LHCN-M2 (cell line): ENCODE measurements around the gene MPL. TPM values are rescaled to one million over a fixed set of nuclear protein-coding genes. Genes with fewer than 3 reads are reported as not detected.

Experiments used
- DNase-seq: peaks from one replicate; pipeline ENCODE4 v3.0.0-alpha.2; 2012; ENCODE audit warnings: low read depth
- total RNA-seq: library from RNA; depleted of rRNA; stranded (reverse); fragments of >200 nt; gene quantifications from 2 replicates; pipeline ENCODE4 v1.2.3, GENCODE V29; 2014

MPL gene
- total RNA-seq, 1 experiment from 2014 or later = not detected

- no peak for DNase-seq
These were observed 31.5 kb upstream of the MPL start for GRCh38 chr1:43305926-43306687.

GRCh38 chr1:43306688-43307457, 30.7 kb upstream of the MPL start:
- no peak for DNase-seq

GRCh38 chr1:43307458-43308158, 30.0 kb upstream of the MPL start:
- DNase-seq = no peak

DNA sequence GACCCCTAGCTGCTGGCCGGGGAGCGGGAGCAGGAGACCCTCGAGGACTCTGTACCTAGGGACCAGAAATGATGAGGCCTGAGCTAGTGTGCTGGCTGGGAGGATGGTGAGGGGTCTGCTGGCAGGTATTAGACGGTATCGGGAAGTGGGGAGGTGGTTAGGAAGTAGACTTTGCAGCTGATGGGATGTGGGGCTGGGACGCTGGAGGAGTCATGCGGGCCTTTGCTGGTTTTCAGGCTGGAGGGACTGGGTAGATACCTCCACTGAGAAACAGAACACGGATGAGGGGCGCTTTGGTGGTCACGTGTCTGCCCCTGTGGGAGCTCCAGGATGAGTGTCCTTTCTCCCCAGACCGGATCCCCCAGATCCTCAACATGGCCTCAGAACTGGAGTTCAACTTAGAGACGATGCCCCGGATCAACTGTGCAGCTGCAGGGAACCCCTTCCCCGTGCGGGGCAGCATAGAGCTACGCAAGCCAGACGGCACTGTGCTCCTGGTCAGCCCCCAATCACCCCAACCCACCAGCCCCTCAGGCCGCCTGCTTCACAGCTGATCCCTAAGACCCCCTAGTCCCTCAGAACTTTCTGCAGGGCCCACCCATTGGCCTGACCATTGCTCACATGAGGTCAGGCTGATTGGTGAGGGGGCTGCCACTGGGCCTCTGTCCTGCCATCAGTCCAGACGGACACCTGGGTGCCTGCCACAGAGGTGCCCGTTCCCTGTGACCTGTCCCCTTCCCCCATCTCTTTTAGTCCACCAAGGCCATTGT, 28.8 kb upstream of the MPL start:
- no peak for DNase-seq

DNA sequence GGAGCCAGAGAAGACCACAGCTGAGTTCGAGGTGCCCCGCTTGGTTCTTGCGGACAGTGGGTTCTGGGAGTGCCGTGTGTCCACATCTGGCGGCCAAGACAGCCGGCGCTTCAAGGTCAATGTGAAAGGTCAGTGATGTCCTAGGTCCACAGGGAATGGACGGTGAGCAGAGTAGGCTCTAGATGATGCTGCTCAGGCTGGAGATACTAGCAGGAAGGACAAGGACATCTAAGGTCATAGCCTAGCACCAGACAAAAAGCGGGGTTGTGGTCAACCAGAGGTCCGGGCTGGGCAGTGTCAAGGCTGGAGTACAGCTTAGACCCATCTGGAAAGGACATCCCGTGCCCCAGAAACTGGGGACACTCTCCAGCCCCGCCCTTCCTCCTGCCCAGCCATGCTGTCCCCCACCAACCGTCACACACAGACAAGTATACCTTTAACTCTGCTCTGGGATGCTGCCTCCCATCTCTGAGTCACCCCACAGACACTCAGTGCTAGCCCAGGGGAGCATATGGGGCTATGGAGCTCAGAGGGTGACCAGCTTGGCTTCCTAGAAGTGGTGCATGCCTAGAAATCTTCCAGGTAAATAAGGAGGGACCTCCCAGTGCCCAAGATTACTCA, 28.1 kb upstream of the MPL start:
- DNase-seq = no peak

DNA sequence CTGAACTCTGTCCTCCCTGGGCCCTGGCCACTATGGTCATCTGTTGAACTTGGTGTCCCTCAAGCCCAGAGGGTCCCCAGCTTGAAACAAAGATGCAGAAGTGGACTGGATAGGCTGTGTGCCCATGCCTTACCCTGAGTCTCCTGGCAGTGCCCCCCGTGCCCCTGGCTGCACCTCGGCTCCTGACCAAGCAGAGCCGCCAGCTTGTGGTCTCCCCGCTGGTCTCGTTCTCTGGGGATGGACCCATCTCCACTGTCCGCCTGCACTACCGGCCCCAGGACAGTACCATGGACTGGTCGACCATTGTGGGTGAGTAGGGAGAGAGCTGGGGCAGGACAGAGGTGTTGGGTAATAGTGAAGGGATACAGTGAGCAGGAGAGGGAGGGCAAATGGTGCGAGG, 26.1 kb upstream of the MPL start:
- DNase-seq = no peak

DNA sequence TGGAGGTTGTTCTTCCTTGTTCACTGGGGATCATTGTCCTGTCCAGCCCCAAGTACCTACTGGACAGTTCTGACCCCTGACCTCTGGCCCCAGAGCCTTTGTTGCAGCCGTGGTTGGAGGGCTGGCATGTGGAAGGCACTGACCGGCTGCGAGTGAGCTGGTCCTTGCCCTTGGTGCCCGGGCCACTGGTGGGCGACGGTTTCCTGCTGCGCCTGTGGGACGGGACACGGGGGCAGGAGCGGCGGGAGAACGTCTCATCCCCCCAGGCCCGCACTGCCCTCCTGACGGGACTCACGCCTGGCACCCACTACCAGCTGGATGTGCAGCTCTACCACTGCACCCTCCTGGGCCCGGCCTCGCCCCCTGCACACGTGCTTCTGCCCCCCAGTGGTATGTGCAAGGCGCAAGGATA, 25.4 kb upstream of the MPL start:
- no peak for DNase-seq

- no peak for DNase-seq
These were observed 24.7 kb upstream of the MPL start for GRCh38 chr1:43312663-43313515.

GRCh38 chr1:43313771-43314170, 23.8 kb upstream of the MPL start:
- no peak for DNase-seq

- no peak for DNase-seq
These were observed 23.4 kb upstream of the MPL start for GRCh38 chr1:43314233-43314632.

- no peak for DNase-seq
These were observed 22.1 kb upstream of the MPL start for GRCh38 chr1:43315481-43315880.

GRCh38 chr1:43315963-43316737, 21.5 kb upstream of the MPL start:
- no peak for DNase-seq

- no peak for DNase-seq
These were observed 20.7 kb upstream of the MPL start for GRCh38 chr1:43316738-43317520.

DNA sequence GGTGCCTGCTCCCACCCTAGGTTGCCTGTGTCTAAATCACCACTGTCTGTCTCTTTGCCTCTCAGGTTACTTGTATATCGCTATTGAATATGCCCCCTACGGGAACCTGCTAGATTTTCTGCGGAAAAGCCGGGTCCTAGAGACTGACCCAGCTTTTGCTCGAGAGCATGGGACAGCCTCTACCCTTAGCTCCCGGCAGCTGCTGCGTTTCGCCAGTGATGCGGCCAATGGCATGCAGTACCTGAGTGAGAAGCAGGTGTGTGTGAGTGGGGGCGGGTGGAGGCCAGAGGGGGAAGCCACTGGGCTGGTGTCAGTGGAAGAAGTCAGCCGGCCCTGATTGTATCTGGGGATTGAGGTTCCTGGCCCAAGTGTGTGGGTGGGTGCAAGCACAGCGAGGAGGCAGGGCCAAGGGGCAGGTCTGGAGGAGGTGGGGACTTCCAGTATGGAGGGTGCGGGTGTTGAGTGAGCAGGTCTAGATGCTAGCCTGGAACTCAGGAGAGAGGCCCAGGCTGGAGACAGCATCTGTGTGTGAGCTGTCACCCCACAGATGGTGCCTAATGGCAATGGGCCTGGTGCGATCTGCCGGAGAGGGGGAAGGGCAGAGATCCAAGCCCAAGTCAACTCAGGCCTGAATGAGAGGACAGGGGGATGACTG, 19.7 kb upstream of the MPL start:
- DNase-seq = no peak

GRCh38 chr1:43318831-43319230, 18.8 kb upstream of the MPL start:
- no peak for DNase-seq

DNA sequence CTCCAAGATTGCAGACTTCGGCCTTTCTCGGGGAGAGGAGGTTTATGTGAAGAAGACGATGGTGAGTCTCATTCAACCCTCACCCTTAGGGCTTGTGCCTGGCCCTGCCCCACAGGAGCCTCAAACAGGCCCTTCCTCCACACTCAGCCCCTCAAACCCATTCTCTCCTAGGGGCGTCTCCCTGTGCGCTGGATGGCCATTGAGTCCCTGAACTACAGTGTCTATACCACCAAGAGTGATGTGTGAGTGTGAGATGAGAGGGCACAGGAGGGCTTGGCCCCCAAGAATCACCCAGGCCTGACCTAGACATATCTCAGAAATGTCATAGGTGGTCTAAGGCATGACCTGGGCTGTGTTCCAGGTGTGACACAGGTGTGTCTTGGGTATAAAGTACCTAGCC, 18.3 kb upstream of the MPL start:
- no peak for DNase-seq

- no peak for DNase-seq
These were observed 17.9 kb upstream of the MPL start for GRCh38 chr1:43319766-43320165.

GRCh38 chr1:43321331-43321891, 16.2 kb upstream of the MPL start:
- no peak for DNase-seq
